Loucy (cell line): ENCODE results near the gene NFATC1.

Experiments used
- EZH2phosphoT487 ChIP-seq: fragments of 200-600 bp; IDR thresholded peaks from 2 replicates; pipeline ENCODE4 v1.6.1; 2018; ENCODE audit warnings: antibody characterized with exemption, mild to moderate bottlenecking, moderate library complexity, borderline replicate concordance
- TF ChIP-seq, protein P1 (sequence below): fragments of 200-600 bp; sonication (generic); conservative IDR thresholded peaks from 2 replicates; pipeline ENCODE4 v1.5.1; 2014; ENCODE audit warnings: mild to moderate bottlenecking, antibody characterized with exemption, low read length

DNA sequence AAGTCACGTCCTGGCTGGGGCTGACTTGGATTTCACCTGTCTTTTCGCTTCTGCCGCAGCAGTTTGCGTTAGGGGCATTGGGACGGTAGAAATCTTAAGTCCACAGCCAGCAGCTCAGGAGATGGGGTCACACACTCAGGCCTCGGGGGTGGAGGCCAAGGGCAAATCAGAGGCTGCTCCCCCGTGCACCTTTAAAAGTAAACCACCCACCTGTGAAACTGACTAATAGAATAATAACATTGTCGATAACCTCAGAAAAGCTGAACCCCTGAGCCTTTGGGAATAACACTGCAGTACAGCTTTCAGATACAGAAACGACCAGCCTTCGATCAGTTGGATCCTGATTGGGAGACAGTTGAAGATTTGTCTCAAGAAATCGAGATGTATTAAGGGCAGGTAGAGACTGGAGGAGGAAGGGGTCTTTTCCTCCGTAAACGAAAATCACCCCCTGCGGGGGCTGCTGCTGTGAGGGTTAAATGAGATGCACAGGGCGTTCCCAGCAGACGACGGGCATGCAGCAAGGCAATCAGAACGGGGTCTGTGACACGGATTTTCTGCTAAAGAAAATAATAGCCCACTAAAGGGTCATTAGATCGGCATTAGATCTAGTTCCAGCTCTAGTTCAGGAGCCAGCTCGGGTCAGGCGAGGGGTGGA lies 16.4 kb upstream of the NFATC1 start:
- TF ChIP-seq, protein P1, sequence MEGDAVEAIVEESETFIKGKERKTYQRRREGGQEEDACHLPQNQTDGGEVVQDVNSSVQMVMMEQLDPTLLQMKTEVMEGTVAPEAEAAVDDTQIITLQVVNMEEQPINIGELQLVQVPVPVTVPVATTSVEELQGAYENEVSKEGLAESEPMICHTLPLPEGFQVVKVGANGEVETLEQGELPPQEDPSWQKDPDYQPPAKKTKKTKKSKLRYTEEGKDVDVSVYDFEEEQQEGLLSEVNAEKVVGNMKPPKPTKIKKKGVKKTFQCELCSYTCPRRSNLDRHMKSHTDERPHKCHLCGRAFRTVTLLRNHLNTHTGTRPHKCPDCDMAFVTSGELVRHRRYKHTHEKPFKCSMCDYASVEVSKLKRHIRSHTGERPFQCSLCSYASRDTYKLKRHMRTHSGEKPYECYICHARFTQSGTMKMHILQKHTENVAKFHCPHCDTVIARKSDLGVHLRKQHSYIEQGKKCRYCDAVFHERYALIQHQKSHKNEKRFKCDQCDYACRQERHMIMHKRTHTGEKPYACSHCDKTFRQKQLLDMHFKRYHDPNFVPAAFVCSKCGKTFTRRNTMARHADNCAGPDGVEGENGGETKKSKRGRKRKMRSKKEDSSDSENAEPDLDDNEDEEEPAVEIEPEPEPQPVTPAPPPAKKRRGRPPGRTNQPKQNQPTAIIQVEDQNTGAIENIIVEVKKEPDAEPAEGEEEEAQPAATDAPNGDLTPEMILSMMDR = no peak
- no peak for TF ChIP-seq EZH2phosphoT487
